DND-41 (cell line): ENCODE results near the gene PGK1.

Source experiments
- ATAC-seq: fragments of 200-7000 bp; cut with Tn5 transposase; 3 replicates; pipeline ENCODE4 v1.9.1; 2021; ENCODE audit warnings: low read depth; ENCODE audit not compliant: insufficient read depth
- DNase-seq: peaks from one replicate; pipeline ENCODE4 v3.0.0-alpha.2; 2020
- H2AFZ ChIP-seq: 2 replicates; pipeline ENCODE4 v1.6.0; 2012; ENCODE audit warnings: low read depth, low read length
- H3K27ac ChIP-seq: 2 replicates; pipeline ENCODE4 v1.5.1; 2012; ENCODE audit warnings: low read length, inconsistent platforms
- H3K27me3 ChIP-seq: fragments of 200-600 bp; sonication (generic); 2 replicates; pipeline ENCODE4 v1.6.0; 2012; ENCODE audit warnings: low read length, mild to moderate bottlenecking, inconsistent platforms; ENCODE audit not compliant: insufficient read depth, poor library complexity
- H3K36me3 ChIP-seq: 2 replicates; pipeline ENCODE4 v1.5.1; 2012; ENCODE audit warnings: low read length, inconsistent platforms; ENCODE audit not compliant: insufficient read depth
- H3K4me1 ChIP-seq: 2 replicates; pipeline ENCODE4 v1.5.1; 2012; ENCODE audit warnings: mild to moderate bottlenecking, low read length; ENCODE audit not compliant: insufficient read depth
- H3K4me2 ChIP-seq: 2 replicates; pipeline ENCODE4 v1.6.0; 2012; ENCODE audit warnings: mild to moderate bottlenecking, moderate library complexity, low read length, inconsistent platforms; ENCODE audit not compliant: insufficient read depth
- H3K4me3 ChIP-seq, 2 experiments: fragments of 200-600 bp in 1 of 2; shearing (Covaris generic) in 1 of 2; 2 replicates each; pipeline ENCODE4 v1.5.1; 2012 to 2016; ENCODE audit warnings: inconsistent platforms in 2 of 2, low read length in 2 of 2, mild to moderate bottlenecking in 2 of 2, low read depth in 1 of 2, moderate library complexity in 1 of 2
- H3K79me2 ChIP-seq: 2 replicates; pipeline ENCODE4 v1.6.0; 2012; ENCODE audit warnings: low read length, inconsistent platforms; ENCODE audit not compliant: insufficient read depth
- H3K9ac ChIP-seq: 2 replicates; pipeline ENCODE4 v1.6.0; 2012; ENCODE audit warnings: low read depth, mild to moderate bottlenecking, inconsistent platforms, low read length, moderate library complexity
- H3K9me3 ChIP-seq: 2 replicates; pipeline ENCODE4 v1.5.1; 2012; ENCODE audit warnings: low read length, moderate library complexity, mild to moderate bottlenecking, inconsistent platforms; ENCODE audit not compliant: insufficient read depth, severe bottlenecking
- H4K20me1 ChIP-seq: 2 replicates; pipeline ENCODE4 v1.6.0; 2012; ENCODE audit warnings: low read length; ENCODE audit not compliant: insufficient read depth
- CTCF ChIP-seq: IDR thresholded peaks from 2 replicates; pipeline ENCODE4 v1.5.1; 2012; ENCODE audit warnings: borderline replicate concordance, low read length, moderate library complexity, mild to moderate bottlenecking; ENCODE audit not compliant: poor library complexity, severe bottlenecking; ENCODE audit errors: extremely low read depth
- EZH2 ChIP-seq: IDR thresholded peaks from 3 replicates; pipeline ENCODE4 v1.6.1; 2012; ENCODE audit warnings: borderline replicate concordance, low read depth, mild to moderate bottlenecking, moderate library complexity, low read length, inconsistent platforms; ENCODE audit not compliant: severe bottlenecking

The PGK1 gene

GRCh38 chrX:78102091-78102490 is 2.0 kb upstream of the PGK1 start:
- H3K4me3 ChIP-seq, result no peak overlapping the region
- no peak overlapping the region for H3K9ac ChIP-seq
- peaks cover 31% of the 10 kb centered on the region for H3K79me2 ChIP-seq
- H3K27me3 ChIP-seq, result no peaks in the 10 kb centered on the region
- ATAC-seq, result no peak
- peak overlapping the region; percentile 74; the same call in 1 of the 2 replicates for H3K4me2 ChIP-seq
- no peak for TF ChIP-seq EZH2
- no peak for DNase-seq
- no peaks in the 10 kb centered on the region for H3K9me3 ChIP-seq
- peaks cover 23% of the 10 kb centered on the region for H4K20me1 ChIP-seq
- H2AFZ ChIP-seq, result peak overlapping the region; percentile 49; the same call in 1 of the 2 replicates
- peaks cover 41% of the 10 kb centered on the region for H3K4me1 ChIP-seq
- peak overlapping the region; percentile 54 for H3K27ac ChIP-seq
- H3K36me3 ChIP-seq, result peaks cover 29% of the 10 kb centered on the region

GRCh38 chrX:78103001-78103622 is 936 bp upstream of the PGK1 start:
- TF ChIP-seq CTCF (no peak), EZH2 (no peak)
- Histone ChIP-seq H3K79me2 (peaks cover 41% of the 10 kb centered on the region), H3K27me3 (no peaks in the 10 kb centered on the region), H2AFZ (peak overlapping the region; percentile 90), H3K9me3 (no peaks in the 10 kb centered on the region), H3K36me3 (peaks cover 40% of the 10 kb centered on the region), H3K27ac (peak overlapping the region; percentile 97), H3K4me1 (peaks cover 51% of the 10 kb centered on the region), H3K4me3 (peak overlapping the region; percentile 24 to 60; a peak in 3 of 4 replicates), H4K20me1 (peaks cover 33% of the 10 kb centered on the region), H3K4me2 (peak overlapping the region; percentile 74), H3K9ac (peak overlapping the region; percentile 63)
- no peak for ATAC-seq
- no peak for DNase-seq

GRCh38 chrX:78104447-78105176 is 564 bp downstream of the PGK1 start:
- H3K4me3 ChIP-seq, result peak overlapping the region; percentile 96 to 98; a peak in 3 of 4 replicates
- peaks cover 54% of the 10 kb centered on the region for H3K36me3 ChIP-seq
- H3K9me3 ChIP-seq, result no peaks in the 10 kb centered on the region
- TF ChIP-seq EZH2 (no peak), CTCF (no peak)
- H3K27ac ChIP-seq, result peak overlapping the region; percentile 90
- peaks cover 48% of the 10 kb centered on the region for H4K20me1 ChIP-seq
- ATAC-seq (no peak), DNase-seq (peak; percentile 48)
- peak overlapping the region; percentile 89 for H3K9ac ChIP-seq
- no peaks in the 10 kb centered on the region for H3K27me3 ChIP-seq
- peak overlapping the region; percentile 84 for H3K4me2 ChIP-seq
- peaks cover 66% of the 10 kb centered on the region for H3K4me1 ChIP-seq
- H2AFZ ChIP-seq, result peak overlapping the region; percentile 69; the same call in 1 of the 2 replicates
- H3K79me2 ChIP-seq, result peaks cover 56% of the 10 kb centered on the region
